Measurements from ENCODE around the gene GTF3C2.

Gene GTF3C2

GRCh38 chr2:27291865-27292264 lies 64.7 kb downstream of the GTF3C2 start:
- no peak for DNase-seq

GRCh38 chr2:27290549-27290948 lies 66.0 kb downstream of the GTF3C2 start:
- no peak for DNase-seq

GRCh38 chr2:27288610-27289009 lies 68.0 kb downstream of the GTF3C2 start:
- DNase-seq = no peak

- DNase-seq = no peak
Observed at GRCh38 chr2:27285481-27285880, 71.1 kb downstream of the GTF3C2 start.

GRCh38 chr2:27284996-27285395 lies 71.6 kb downstream of the GTF3C2 start:
- no peak for DNase-seq

GRCh38 chr2:27282892-27283291 lies 73.7 kb downstream of the GTF3C2 start:
- DNase-seq = no peak

GRCh38 chr2:27281855-27282559 lies 74.6 kb downstream of the GTF3C2 start, which contains the start of gene TRIM54:
TRIM54 (plus strand) TSS chr2:27282429; CDS start chr2:27282732, 303 bp downstream.
- no peak for DNase-seq

- DNase-seq = no peak
Observed at GRCh38 chr2:27281442-27281841, 75.1 kb downstream of the GTF3C2 start.

GRCh38 chr2:27280826-27281225 lies 75.7 kb downstream of the GTF3C2 start:
- DNase-seq = no peak

- no peak for DNase-seq
Observed at GRCh38 chr2:27278010-27278409, 78.6 kb downstream of the GTF3C2 start.
